Neural crest cell (in vitro differentiated cells): ENCODE data around the gene SPAG16. TPM values are rescaled to one million over a fixed set of nuclear protein-coding genes. Genes with fewer than 3 reads are reported as not detected.
"Not testable (repeated sequence)": the region's sequence is repeated elsewhere in the genome, so short reads cannot be mapped to it uniquely, and the experiment has no call there.

Experiments
- DNase-seq: peaks from one replicate; pipeline ENCODE4 v3.0.0; 2021; ENCODE audit warnings: low read depth, mixed read lengths, low spot score
- H3K27ac Mint-ChIP-seq: one replicate; pipeline ENCODE4 v1.8.0; 2021; ENCODE audit warnings: mild to moderate bottlenecking, mixed read lengths; ENCODE audit not compliant: unreplicated experiment
- H3K27me3 Mint-ChIP-seq: 2 replicates; pipeline ENCODE4 v1.8.0; 2021; ENCODE audit warnings: low read depth, mild to moderate bottlenecking, mixed read lengths
- H3K36me3 Mint-ChIP-seq: 2 replicates; pipeline ENCODE4 v1.8.0; 2021; ENCODE audit warnings: low read depth, mild to moderate bottlenecking, mixed read lengths
- H3K4me1 Mint-ChIP-seq: 2 replicates; pipeline ENCODE4 v1.8.0; 2021; ENCODE audit warnings: mixed read lengths
- H3K4me3 Mint-ChIP-seq: one replicate; pipeline ENCODE4 v1.8.0; 2021; ENCODE audit warnings: mild to moderate bottlenecking, mixed read lengths
- H3K9me3 Mint-ChIP-seq: 2 replicates; pipeline ENCODE4 v1.8.0; 2021; ENCODE audit warnings: mixed read lengths
- CTCF ChIP-seq: fragments of 200-600 bp; sonication (generic); conservative IDR thresholded peaks from 2 replicates; pipeline ENCODE4 v1.5.0; 2021; ENCODE audit warnings: antibody characterized with exemption, mild to moderate bottlenecking
- total RNA-seq: library from RNA; stranded (reverse); gene quantifications from 2 replicates; pipeline ENCODE4 v1.2.1, GENCODE V29; 2021

The SPAG16 gene
- total RNA-seq, 1 donor from 2014 or later = 29.0 TPM

GRCh38 chr2:214052235-214052634, 768.0 kb downstream of the SPAG16 start:
- Mint-ChIP-seq H3K4me3 (no peak overlapping the region), H3K4me1 (no peaks in the 10 kb centered on the region), H3K9me3 (no peaks in the 10 kb centered on the region), H3K36me3 (peaks cover 2% of the 10 kb centered on the region), H3K27ac (no peak overlapping the region), H3K27me3 (no peaks in the 10 kb centered on the region)
- TF ChIP-seq CTCF = no peak
- no peak for DNase-seq

GRCh38 chr2:214057986-214058385, 773.7 kb downstream of the SPAG16 start:
- DNase-seq = no peak
- H3K4me1 Mint-ChIP-seq = no peaks in the 10 kb centered on the region

GRCh38 chr2:214062279-214062678, 778.0 kb downstream of the SPAG16 start:
- not testable (repeated sequence) for H3K4me3 Mint-ChIP-seq, H3K36me3 Mint-ChIP-seq, H3K4me1 Mint-ChIP-seq, H3K27me3 Mint-ChIP-seq, DNase-seq, H3K27ac Mint-ChIP-seq, H3K9me3 Mint-ChIP-seq

More at GRCh38 chr2:214057986-214058385, 773.7 kb downstream of the SPAG16 start:
- Mint-ChIP-seq H3K36me3 (peaks cover 2% of the 10 kb centered on the region), H3K4me3 (no peak overlapping the region), H3K27me3 (no peaks in the 10 kb centered on the region), H3K27ac (no peak overlapping the region), H3K9me3 (no peaks in the 10 kb centered on the region)
- no peak for TF ChIP-seq CTCF

- TF ChIP-seq CTCF = no peak
- Mint-ChIP-seq H3K27me3 (no peaks in the 10 kb centered on the region), H3K9me3 (no peaks in the 10 kb centered on the region), H3K27ac (no peak overlapping the region), H3K36me3 (no peaks in the 10 kb centered on the region), H3K4me3 (no peak overlapping the region), H3K4me1 (peaks cover 12% of the 10 kb centered on the region)
- no peak for DNase-seq
Observed at GRCh38 chr2:214064471-214064870, 780.2 kb downstream of the SPAG16 start.

GRCh38 chr2:214066862-214067261, 782.6 kb downstream of the SPAG16 start:
- no peaks in the 10 kb centered on the region for H3K27me3 Mint-ChIP-seq
- no peak overlapping the region for H3K4me3 Mint-ChIP-seq
- H3K36me3 Mint-ChIP-seq = no peaks in the 10 kb centered on the region
- H3K9me3 Mint-ChIP-seq = no peaks in the 10 kb centered on the region
- no peak for TF ChIP-seq CTCF
- H3K27ac Mint-ChIP-seq = no peak overlapping the region
- DNase-seq = no peak
- peaks cover 12% of the 10 kb centered on the region for H3K4me1 Mint-ChIP-seq

GRCh38 chr2:214069254-214069653, 785.0 kb downstream of the SPAG16 start:
- Mint-ChIP-seq H3K36me3 (no peaks in the 10 kb centered on the region), H3K9me3 (no peaks in the 10 kb centered on the region), H3K4me3 (no peak overlapping the region), H3K4me1 (peaks cover 12% of the 10 kb centered on the region), H3K27me3 (no peaks in the 10 kb centered on the region), H3K27ac (no peak overlapping the region)
- no peak for DNase-seq
- TF ChIP-seq CTCF = no peak
